IMR-90 (cell line): ENCODE data around the gene PDZD7. TPM values are rescaled to one million over a fixed set of nuclear protein-coding genes. Genes with fewer than 3 reads are reported as not detected.

ENCODE experiments used
- ATAC-seq: fragments of 200-7000 bp; cut with Tn5 transposase; 2 replicates; pipeline ENCODE4 v1.9.1; 2020; ENCODE audit warnings: low read depth, mild to moderate bottlenecking, moderate library complexity
- BruUV-seq: library from RNA; stranded (reverse); fragments of 400-500 nt; replicated peaks from 2 replicates; lab custom pipeline; 2021; lab: Mats Ljungman, UMichigan
- CTCF ChIA-PET: fragments of 300-600 bp; formaldehyde crosslinking; extraction: SDS; loops from one replicate; lab custom pipeline; 2021; ENCODE audit warnings: antibody characterized with exemption; lab: Yijun Ruan, JAX
- POLR2A ChIA-PET: fragments of 300-600 bp; sonication (Branson Sonifier 250); formaldehyde crosslinking; loops from one replicate; lab custom pipeline; 2022; ENCODE audit warnings: antibody characterized with exemption; ENCODE audit not compliant: unreplicated experiment; lab: Charles Lee
- DNase-seq: peaks from one replicate; pipeline ENCODE4 v3.0.0; 2013
- H2AFZ ChIP-seq: replicated peaks from 2 replicates; pipeline ENCODE3; 2013; ENCODE audit warnings: low read length, mild to moderate bottlenecking; ENCODE audit not compliant: poor library complexity
- H2AK5ac ChIP-seq: 2 replicates; pipeline ENCODE4 v1.6.1; 2013; ENCODE audit warnings: low read depth, low read length, inconsistent platforms
- H2AK9ac ChIP-seq: replicated peaks from 2 replicates; pipeline ENCODE3; 2013; ENCODE audit warnings: mild to moderate bottlenecking, low read depth, low read length, moderate library complexity; ENCODE audit not compliant: poor library complexity
- H2BK120ac ChIP-seq: 2 replicates; pipeline ENCODE4 v1.6.1; 2013; ENCODE audit warnings: low read depth, low read length, inconsistent platforms
- H2BK15ac ChIP-seq: 3 replicates; pipeline ENCODE4 v1.6.1; 2013; ENCODE audit warnings: low read depth, low read length, inconsistent platforms
- H2BK20ac ChIP-seq: 2 replicates; pipeline ENCODE4 v1.6.1; 2013; ENCODE audit warnings: low read depth, mild to moderate bottlenecking, inconsistent platforms, low read length, moderate library complexity
- H2BK5ac ChIP-seq: 2 replicates; pipeline ENCODE4 v1.6.1; 2013; ENCODE audit warnings: mild to moderate bottlenecking, low read depth, low read length, inconsistent platforms; ENCODE audit not compliant: poor library complexity, severe bottlenecking
- H3K14ac ChIP-seq: replicated peaks from 2 replicates; pipeline ENCODE4 v1.6.1; 2013; ENCODE audit warnings: low read depth, low read length, inconsistent platforms
- H3K18ac ChIP-seq: 2 replicates; pipeline ENCODE4 v1.6.1; 2013; ENCODE audit warnings: low read depth, low read length, control low read depth
- H3K23ac ChIP-seq: 2 replicates; pipeline ENCODE4 v1.6.1; 2013; ENCODE audit warnings: low read depth, low read length, inconsistent platforms
- H3K27ac ChIP-seq: 2 replicates; pipeline ENCODE4 v1.5.1; 2013; ENCODE audit warnings: mild to moderate bottlenecking, control low read depth, low read length; ENCODE audit not compliant: insufficient read depth
- H3K27me3 ChIP-seq: 2 replicates; pipeline ENCODE4 v1.6.1; 2013; ENCODE audit warnings: low read length; ENCODE audit not compliant: control insufficient read depth, insufficient read depth
- H3K36me3 ChIP-seq: 2 replicates; pipeline ENCODE4 v1.6.1; 2013; ENCODE audit warnings: low read length, mixed read lengths; ENCODE audit not compliant: control insufficient read depth, insufficient read depth
- H3K4ac ChIP-seq: 2 replicates; pipeline ENCODE4 v1.6.1; 2013; ENCODE audit warnings: low read depth, low read length, inconsistent platforms
- H3K4me1 ChIP-seq: 2 replicates; pipeline ENCODE4 v1.6.1; 2013; ENCODE audit warnings: low read length, mixed read lengths; ENCODE audit not compliant: control insufficient read depth, insufficient read depth
- H3K4me2 ChIP-seq: 2 replicates; pipeline ENCODE4 v1.6.1; 2013; ENCODE audit warnings: low read depth, mild to moderate bottlenecking, control low read depth, low read length, moderate library complexity
- H3K4me3 ChIP-seq: 2 replicates; pipeline ENCODE4 v1.5.1; 2013; ENCODE audit warnings: low read depth, mild to moderate bottlenecking, control low read depth, low read length, moderate library complexity; ENCODE audit not compliant: insufficient read depth
- H3K56ac ChIP-seq: 2 replicates; pipeline ENCODE4 v1.6.1; 2013; ENCODE audit warnings: low read length, inconsistent platforms; ENCODE audit not compliant: insufficient read depth; ENCODE audit errors: extremely low read depth
- H3K79me1 ChIP-seq, 2 experiments: 2 replicates each; pipeline ENCODE4 v1.6.1; 2013; ENCODE audit warnings: low read length in 2 of 2, inconsistent platforms in 1 of 2, low read depth in 1 of 2
- H3K9ac ChIP-seq: 2 replicates; pipeline ENCODE4 v1.6.1; 2013; ENCODE audit warnings: low read depth, low read length, control low read depth
- H3K9me1 ChIP-seq: 2 replicates; pipeline ENCODE4 v1.6.1; 2013; ENCODE audit warnings: low read length, inconsistent platforms; ENCODE audit not compliant: insufficient read depth
- H3K9me3 ChIP-seq: 2 replicates; pipeline ENCODE4 v1.6.1; 2013; ENCODE audit warnings: low read length; ENCODE audit not compliant: control insufficient read depth, insufficient read depth
- H4K20me1 ChIP-seq: 2 replicates; pipeline ENCODE4 v1.6.1; 2013; ENCODE audit warnings: low read length, inconsistent platforms; ENCODE audit not compliant: insufficient read depth
- H4K5ac ChIP-seq: 2 replicates; pipeline ENCODE4 v1.6.1; 2013; ENCODE audit warnings: mild to moderate bottlenecking, low read depth, low read length, control low read depth
- H4K8ac ChIP-seq, 2 experiments: 2 replicates each; pipeline ENCODE4 v1.6.1; 2013; ENCODE audit warnings: low read depth in 2 of 2, low read length in 2 of 2, control low read depth in 1 of 2, inconsistent platforms in 1 of 2
- H4K91ac ChIP-seq: 2 replicates; pipeline ENCODE4 v1.6.1; 2013; ENCODE audit warnings: low read depth, low read length, inconsistent platforms; ENCODE audit not compliant: insufficient read depth
- BHLHE40 ChIP-seq: fragments of 150-350 bp; IDR thresholded peaks from 2 replicates; pipeline ENCODE4 v1.6.1; 2016; ENCODE audit warnings: mild to moderate bottlenecking, low read depth, low read length
- CEBPB ChIP-seq: IDR thresholded peaks from 2 replicates; pipeline ENCODE4 v1.6.1; 2012; ENCODE audit warnings: low read depth, low read length, improper control_type of control experiment
- CHD1 ChIP-seq: IDR thresholded peaks from 2 replicates; pipeline ENCODE4 v1.6.1; 2012; ENCODE audit warnings: low read depth, low read length, improper control_type of control experiment
- FOS ChIP-seq: fragments of 150-350 bp; IDR thresholded peaks from 2 replicates; pipeline ENCODE4 v1.6.1; 2016; ENCODE audit warnings: low read depth, low read length
- MAFK ChIP-seq: IDR thresholded peaks from 2 replicates; pipeline ENCODE4 v1.6.1; 2012; ENCODE audit warnings: low read depth, low read length, improper control_type of control experiment
- RAD21 ChIP-seq: IDR thresholded peaks from 2 replicates; pipeline ENCODE4 v1.6.1; 2012; ENCODE audit warnings: low read length, improper control_type of control experiment
- RCOR1 ChIP-seq: IDR thresholded peaks from 2 replicates; pipeline ENCODE4 v1.6.1; 2012; ENCODE audit warnings: mild to moderate bottlenecking, low read length, improper control_type of control experiment; ENCODE audit not compliant: insufficient replicate concordance
- RFX5 ChIP-seq: IDR thresholded peaks from 2 replicates; pipeline ENCODE4 v1.8.0; 2012; ENCODE audit warnings: low read depth, mild to moderate bottlenecking, low read length, moderate library complexity
- WGBS, 2 experiments: methylation state at CpG; one replicate each; pipeline versions ENCODE4 v1.1.5 to v1.1.7; 2013; ENCODE audit warnings: missing lambda C conversion rate in 2 of 2; ENCODE audit not compliant: insufficient read length in 1 of 2; ENCODE audit errors: extremely low coverage in 2 of 2; 5-methylcytosine and 5-hydroxymethylcytosine counted together
- dilution Hi-C: fragments of 300-500 bp; cut with HindIII; formaldehyde crosslinking; loops from one replicate; pipeline ENCODE4 v1.14.3; 2018; ENCODE audit warnings: low sequenced_read_pairs; ENCODE audit not compliant: unreplicated experiment
- in situ Hi-C: fragments of 300-500 bp; cut with MboI; formaldehyde crosslinking; loops from 3 replicates; pipeline ENCODE4 v1.14.3; 2019; ENCODE audit warnings: low sequenced_read_pairs, inconsistent platforms, mixed read lengths
- intact Hi-C: fragments of 100-400 bp; cut with micrococcal nuclease; formaldehyde crosslinking; loops from 2 replicates; pipeline ENCODE4 v1.10.0; 2022
- polyA plus RNA-seq, 3 experiments: library from polyadenylated mRNA; depleted of rRNA; stranded (reverse); fragments of >200 nt; gene quantifications; 2 replicates each; pipeline ENCODE4 v1.2.3, GENCODE V29; 2012; ENCODE audit warnings: low replicate concordance in 1 of 3
- total RNA-seq: library from RNA; depleted of rRNA; stranded (reverse); fragments of >200 nt; gene quantifications from 2 replicates; pipeline ENCODE4 v1.2.3, GENCODE V29; 2012
- TF ChIP-seq, protein P1 (sequence below): conservative IDR thresholded peaks from 2 replicates; pipeline ENCODE4 v1.5.1; 2012; ENCODE audit warnings: mild to moderate bottlenecking, low read depth, low read length, improper control_type of control experiment
- TF ChIP-seq, protein P2 (sequence below): fragments of 150-350 bp; IDR thresholded peaks from 2 replicates; pipeline ENCODE4 v1.6.1; 2016; ENCODE audit warnings: low read depth, mild to moderate bottlenecking, low read length, moderate library complexity, borderline replicate concordance
- TF ChIP-seq, protein P3 (sequence below): fragments of 150-350 bp; IDR thresholded peaks from 2 replicates; pipeline ENCODE4 v1.6.1; 2017; ENCODE audit warnings: mild to moderate bottlenecking, antibody characterized with exemption, low read length, low read depth

PDZD7 gene
- total and polyA plus RNA-seq, 2 of the 4 experiments (the other 2 are of a cell fraction) = 0.90 to 1.5 TPM

DNA sequence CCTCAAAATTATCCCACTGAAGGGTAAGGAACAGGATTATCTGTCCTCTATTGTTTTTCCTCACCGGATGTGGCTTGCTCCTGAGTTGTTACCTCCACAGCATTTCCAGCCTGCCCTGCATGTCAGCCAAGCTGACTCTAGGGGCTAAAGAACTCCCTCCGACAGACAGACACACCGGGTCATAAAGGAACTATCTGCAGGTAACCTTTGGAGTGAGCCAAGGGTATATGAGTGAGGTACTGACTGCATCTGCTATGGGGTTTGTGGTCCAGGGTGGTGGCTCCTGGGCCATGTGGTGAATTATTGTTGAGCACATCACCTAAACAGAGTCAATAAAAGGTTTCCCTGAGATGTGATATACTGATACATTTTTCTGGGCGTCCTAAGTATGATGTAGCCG lies 23.9 kb upstream of the PDZD7 start:
- Histone ChIP-seq H2BK15ac (no peak overlapping the region), H3K27ac (no peak overlapping the region), H2BK5ac (no peak overlapping the region), H3K4me2 (no peak overlapping the region), H2AK9ac (no peak overlapping the region), H3K27me3 (peaks cover 3% of the 10 kb centered on the region; the same call in 1 of the 2 replicates), H4K8ac (no peak overlapping the region), H3K4me1 (peaks cover 10% of the 10 kb centered on the region), H3K9me3 (no peaks in the 10 kb centered on the region), H3K9me1 (no peaks in the 10 kb centered on the region), H4K20me1 (no peaks in the 10 kb centered on the region), H2AFZ (no peak overlapping the region), H3K56ac (no peak overlapping the region), H3K36me3 (no peaks in the 10 kb centered on the region), H2AK5ac (no peak overlapping the region), H3K4me3 (no peak overlapping the region), H4K5ac (no peak overlapping the region), H3K9ac (no peak overlapping the region), H3K18ac (no peak overlapping the region), H3K23ac (no peak overlapping the region), H4K91ac (no peak overlapping the region), H2BK120ac (no peak overlapping the region), H3K4ac (no peak overlapping the region), H3K14ac (no peak overlapping the region), H3K79me1 (peaks cover 4 to 27% of the 10 kb centered on the region in 2 experiments), H2BK20ac (no peak overlapping the region)
- no peak for ATAC-seq
- no peak for TF ChIP-seq CEBPB
- TF ChIP-seq RAD21 = no peak
- TF ChIP-seq FOS = no peak
- TF ChIP-seq CHD1 = no peak
- TF ChIP-seq MAFK = no peak
- no peak for TF ChIP-seq RFX5
- TF ChIP-seq, protein P1, sequence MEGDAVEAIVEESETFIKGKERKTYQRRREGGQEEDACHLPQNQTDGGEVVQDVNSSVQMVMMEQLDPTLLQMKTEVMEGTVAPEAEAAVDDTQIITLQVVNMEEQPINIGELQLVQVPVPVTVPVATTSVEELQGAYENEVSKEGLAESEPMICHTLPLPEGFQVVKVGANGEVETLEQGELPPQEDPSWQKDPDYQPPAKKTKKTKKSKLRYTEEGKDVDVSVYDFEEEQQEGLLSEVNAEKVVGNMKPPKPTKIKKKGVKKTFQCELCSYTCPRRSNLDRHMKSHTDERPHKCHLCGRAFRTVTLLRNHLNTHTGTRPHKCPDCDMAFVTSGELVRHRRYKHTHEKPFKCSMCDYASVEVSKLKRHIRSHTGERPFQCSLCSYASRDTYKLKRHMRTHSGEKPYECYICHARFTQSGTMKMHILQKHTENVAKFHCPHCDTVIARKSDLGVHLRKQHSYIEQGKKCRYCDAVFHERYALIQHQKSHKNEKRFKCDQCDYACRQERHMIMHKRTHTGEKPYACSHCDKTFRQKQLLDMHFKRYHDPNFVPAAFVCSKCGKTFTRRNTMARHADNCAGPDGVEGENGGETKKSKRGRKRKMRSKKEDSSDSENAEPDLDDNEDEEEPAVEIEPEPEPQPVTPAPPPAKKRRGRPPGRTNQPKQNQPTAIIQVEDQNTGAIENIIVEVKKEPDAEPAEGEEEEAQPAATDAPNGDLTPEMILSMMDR = no peak
- TF ChIP-seq, protein P2, sequence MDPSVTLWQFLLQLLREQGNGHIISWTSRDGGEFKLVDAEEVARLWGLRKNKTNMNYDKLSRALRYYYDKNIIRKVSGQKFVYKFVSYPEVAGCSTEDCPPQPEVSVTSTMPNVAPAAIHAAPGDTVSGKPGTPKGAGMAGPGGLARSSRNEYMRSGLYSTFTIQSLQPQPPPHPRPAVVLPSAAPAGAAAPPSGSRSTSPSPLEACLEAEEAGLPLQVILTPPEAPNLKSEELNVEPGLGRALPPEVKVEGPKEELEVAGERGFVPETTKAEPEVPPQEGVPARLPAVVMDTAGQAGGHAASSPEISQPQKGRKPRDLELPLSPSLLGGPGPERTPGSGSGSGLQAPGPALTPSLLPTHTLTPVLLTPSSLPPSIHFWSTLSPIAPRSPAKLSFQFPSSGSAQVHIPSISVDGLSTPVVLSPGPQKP = no peak
- TF ChIP-seq BHLHE40 = no peak
- TF ChIP-seq RCOR1 = no peak
- TF ChIP-seq, protein P3, sequence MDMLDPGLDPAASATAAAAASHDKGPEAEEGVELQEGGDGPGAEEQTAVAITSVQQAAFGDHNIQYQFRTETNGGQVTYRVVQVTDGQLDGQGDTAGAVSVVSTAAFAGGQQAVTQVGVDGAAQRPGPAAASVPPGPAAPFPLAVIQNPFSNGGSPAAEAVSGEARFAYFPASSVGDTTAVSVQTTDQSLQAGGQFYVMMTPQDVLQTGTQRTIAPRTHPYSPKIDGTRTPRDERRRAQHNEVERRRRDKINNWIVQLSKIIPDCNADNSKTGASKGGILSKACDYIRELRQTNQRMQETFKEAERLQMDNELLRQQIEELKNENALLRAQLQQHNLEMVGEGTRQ = no peak
- in situ Hi-C loops (no loop called here), intact Hi-C loops (no loop called here), dilution Hi-C loops (no loop called here)
- POLR2A ChIA-PET = no interaction called here
- CTCF ChIA-PET = interaction anchor here (1.4 kb wide), 1 partner anchor 87 kb away, joined by 5 read pairs; no protein-coding TSS in a partner anchor
- WGBS, 2 experiments = 90% methylated on average over 2 of the region's 5 CpGs; no CpG with 5 or more reads in 1 of the 2 experiments
- DNase-seq = no peak
- BruUV-seq = no TSS peak
